ENCODE data around the gene GAGE12H. TPM values are rescaled to one million over a fixed set of nuclear protein-coding genes. Genes with fewer than 3 reads are reported as not detected.
A peak's percentile ranks its signal among the peaks of the same experiment; 100 is the strongest.
"Not testable (repeated sequence)": the region's sequence is repeated elsewhere in the genome, so short reads cannot be mapped to it uniquely, and the experiment has no call there.

The GAGE12H gene, protein sequence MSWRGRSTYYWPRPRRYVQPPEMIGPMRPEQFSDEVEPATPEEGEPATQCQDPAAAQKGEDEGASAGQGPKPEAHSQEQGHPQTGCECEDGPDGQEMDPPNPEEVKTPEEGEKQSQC
- not detected in 2 replicates for total RNA-seq (2014; rRNA removed; shearing (Covaris generic))

DNA sequence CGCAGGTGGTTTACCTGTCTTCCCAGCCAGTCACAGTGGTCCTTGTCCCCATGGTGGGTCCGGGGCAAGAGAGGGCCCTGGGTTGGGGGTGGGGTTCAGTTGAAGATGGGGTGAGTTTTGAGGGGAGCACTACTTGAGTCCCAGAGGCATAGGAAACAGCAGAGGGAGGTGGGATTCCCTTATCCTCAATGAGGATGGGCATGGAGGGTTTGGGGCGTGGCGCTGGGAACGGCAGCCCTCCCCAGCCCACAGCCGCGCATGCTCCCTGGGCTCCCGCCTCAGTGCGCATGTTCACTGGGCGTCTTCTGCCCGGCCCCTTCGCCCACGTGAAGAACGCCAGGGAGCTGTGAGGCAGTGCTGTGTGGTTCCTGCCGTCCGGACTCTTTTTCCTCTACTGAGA is at the start of gene GAGE12H:
Gene GAGE12H (plus strand): TSS at position 301 of the 400 bp plus-strand sequence. CDS start 1,155 bp downstream, outside the sequence.
- not testable (repeated sequence) for H3K36me3 ChIP-seq; DNase-seq (ENCODE audit: low read depth in 1 of 2, low spot score in 2 of 2); H3K9me3 ChIP-seq (replicated peaks); H3K27ac ChIP-seq; H3K4me1 ChIP-seq (replicated peaks); H3K4me3 ChIP-seq; H3K27me3 ChIP-seq (replicated peaks)

DNA sequence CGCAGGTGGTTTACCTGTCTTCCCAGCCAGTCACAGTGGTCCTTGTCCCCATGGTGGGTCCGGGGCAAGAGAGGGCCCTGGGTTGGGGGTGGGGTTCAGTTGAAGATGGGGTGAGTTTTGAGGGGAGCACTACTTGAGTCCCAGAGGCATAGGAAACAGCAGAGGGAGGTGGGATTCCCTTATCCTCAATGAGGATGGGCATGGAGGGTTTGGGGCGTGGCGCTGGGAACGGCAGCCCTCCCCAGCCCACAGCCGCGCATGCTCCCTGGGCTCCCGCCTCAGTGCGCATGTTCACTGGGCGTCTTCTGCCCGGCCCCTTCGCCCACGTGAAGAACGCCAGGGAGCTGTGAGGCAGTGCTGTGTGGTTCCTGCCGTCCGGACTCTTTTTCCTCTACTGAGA is 47.9 kb upstream of the GAGE12H start, which contains the start of gene GAGE12C:
Gene GAGE12C (plus strand): TSS at position 301 of the 400 bp plus-strand sequence. CDS start 1,155 bp downstream, outside the sequence.
- H3K27ac ChIP-seq; H3K36me3 ChIP-seq; H3K4me1 ChIP-seq (replicated peaks); H3K9me3 ChIP-seq (replicated peaks); DNase-seq (ENCODE audit: low read depth in 1 of 2, low spot score in 2 of 2); H3K4me3 ChIP-seq; H3K27me3 ChIP-seq (replicated peaks): not testable (repeated sequence)

DNA sequence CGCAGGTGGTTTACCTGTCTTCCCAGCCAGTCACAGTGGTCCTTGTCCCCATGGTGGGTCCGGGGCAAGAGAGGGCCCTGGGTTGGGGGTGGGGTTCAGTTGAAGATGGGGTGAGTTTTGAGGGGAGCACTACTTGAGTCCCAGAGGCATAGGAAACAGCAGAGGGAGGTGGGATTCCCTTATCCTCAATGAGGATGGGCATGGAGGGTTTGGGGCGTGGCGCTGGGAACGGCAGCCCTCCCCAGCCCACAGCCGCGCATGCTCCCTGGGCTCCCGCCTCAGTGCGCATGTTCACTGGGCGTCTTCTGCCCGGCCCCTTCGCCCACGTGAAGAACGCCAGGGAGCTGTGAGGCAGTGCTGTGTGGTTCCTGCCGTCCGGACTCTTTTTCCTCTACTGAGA is 38.3 kb upstream of the GAGE12H start, which contains the start of gene GAGE12D:
Gene GAGE12D (plus strand): TSS at position 301 of the 400 bp plus-strand sequence. CDS start 1,155 bp downstream, outside the sequence.
- DNase-seq (ENCODE audit: low read depth in 1 of 2, low spot score in 2 of 2); H3K27ac ChIP-seq; H3K36me3 ChIP-seq: not testable (repeated sequence)

DNA sequence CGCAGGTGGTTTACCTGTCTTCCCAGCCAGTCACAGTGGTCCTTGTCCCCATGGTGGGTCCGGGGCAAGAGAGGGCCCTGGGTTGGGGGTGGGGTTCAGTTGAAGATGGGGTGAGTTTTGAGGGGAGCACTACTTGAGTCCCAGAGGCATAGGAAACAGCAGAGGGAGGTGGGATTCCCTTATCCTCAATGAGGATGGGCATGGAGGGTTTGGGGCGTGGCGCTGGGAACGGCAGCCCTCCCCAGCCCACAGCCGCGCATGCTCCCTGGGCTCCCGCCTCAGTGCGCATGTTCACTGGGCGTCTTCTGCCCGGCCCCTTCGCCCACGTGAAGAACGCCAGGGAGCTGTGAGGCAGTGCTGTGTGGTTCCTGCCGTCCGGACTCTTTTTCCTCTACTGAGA is 28.8 kb upstream of the GAGE12H start, which contains the start of gene GAGE12E:
Gene GAGE12E (plus strand): TSS at position 301 of the 400 bp plus-strand sequence. CDS start 1,155 bp downstream, outside the sequence.
- H3K27ac ChIP-seq; H3K4me1 ChIP-seq (replicated peaks); H3K4me3 ChIP-seq; H3K27me3 ChIP-seq (replicated peaks); H3K36me3 ChIP-seq; H3K9me3 ChIP-seq (replicated peaks); DNase-seq (ENCODE audit: low read depth in 1 of 2, low spot score in 2 of 2): not testable (repeated sequence)

More for the DNA sequence above, 38.3 kb upstream of the GAGE12H start, which contains the start of gene GAGE12D:
- not testable (repeated sequence) for H3K9me3 ChIP-seq (replicated peaks); H3K4me3 ChIP-seq; H3K4me1 ChIP-seq (replicated peaks); H3K27me3 ChIP-seq (replicated peaks)

DNA sequence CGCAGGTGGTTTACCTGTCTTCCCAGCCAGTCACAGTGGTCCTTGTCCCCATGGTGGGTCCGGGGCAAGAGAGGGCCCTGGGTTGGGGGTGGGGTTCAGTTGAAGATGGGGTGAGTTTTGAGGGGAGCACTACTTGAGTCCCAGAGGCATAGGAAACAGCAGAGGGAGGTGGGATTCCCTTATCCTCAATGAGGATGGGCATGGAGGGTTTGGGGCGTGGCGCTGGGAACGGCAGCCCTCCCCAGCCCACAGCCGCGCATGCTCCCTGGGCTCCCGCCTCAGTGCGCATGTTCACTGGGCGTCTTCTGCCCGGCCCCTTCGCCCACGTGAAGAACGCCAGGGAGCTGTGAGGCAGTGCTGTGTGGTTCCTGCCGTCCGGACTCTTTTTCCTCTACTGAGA is 19.2 kb upstream of the GAGE12H start, which contains the start of gene GAGE12F:
Gene GAGE12F (plus strand): TSS at position 301 of the 400 bp plus-strand sequence. CDS start 1,155 bp downstream, outside the sequence.
- H3K36me3 ChIP-seq; H3K27ac ChIP-seq; H3K4me1 ChIP-seq (replicated peaks); H3K4me3 ChIP-seq; H3K9me3 ChIP-seq (replicated peaks); DNase-seq (ENCODE audit: low read depth in 1 of 2, low spot score in 2 of 2); H3K27me3 ChIP-seq (replicated peaks): not testable (repeated sequence)

DNA sequence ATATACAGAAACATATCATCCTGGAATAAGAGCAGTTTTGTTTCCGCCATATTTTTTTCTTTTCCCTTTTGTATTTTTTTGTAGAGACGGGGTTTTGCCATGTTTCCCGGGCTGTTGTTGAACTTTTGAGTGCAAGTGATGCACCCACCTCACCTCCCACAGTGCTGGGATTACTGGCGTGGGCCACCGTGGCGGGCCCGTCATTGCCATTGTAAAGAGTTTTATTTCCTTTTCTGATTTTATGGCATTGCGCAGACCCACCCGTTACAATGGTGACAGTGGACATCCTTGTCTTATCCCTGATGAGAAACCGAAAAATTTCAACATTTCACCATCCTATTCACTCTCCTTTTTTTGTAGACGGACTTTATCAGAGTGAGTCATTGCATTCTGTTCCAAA is 11.0 kb upstream of the GAGE12H start:
- H3K36me3 ChIP-seq; H3K9me3 ChIP-seq (replicated peaks); H3K27ac ChIP-seq; H3K27me3 ChIP-seq (replicated peaks); H3K4me3 ChIP-seq; H3K4me1 ChIP-seq (replicated peaks): not testable (repeated sequence)
- peak in 1 of 2 experiments; percentile 6 for DNase-seq (ENCODE audit: low read depth in 1 of 2, low spot score in 2 of 2)

DNA sequence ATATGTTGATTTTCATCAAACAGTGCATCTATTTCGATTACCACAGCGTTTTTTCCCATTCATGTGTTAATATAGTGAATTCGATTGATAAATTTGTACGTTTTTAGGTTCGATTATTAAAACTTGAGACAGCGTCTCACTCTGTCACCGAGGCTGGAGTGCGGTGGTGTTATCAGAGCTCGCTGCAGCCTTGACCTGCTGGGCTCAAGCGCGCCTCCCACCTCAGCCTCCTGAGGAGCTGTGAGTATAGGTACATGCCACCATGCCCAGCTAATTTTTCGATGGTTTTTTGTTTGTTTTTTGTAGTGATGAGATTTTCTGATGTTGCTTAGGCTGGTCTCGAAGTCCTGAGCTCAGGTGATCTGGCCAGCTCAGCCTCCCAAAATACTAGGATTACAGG is 10.6 kb upstream of the GAGE12H start:
- DNase-seq (ENCODE audit: low read depth in 1 of 2, low spot score in 2 of 2); H3K9me3 ChIP-seq (replicated peaks); H3K36me3 ChIP-seq; H3K27ac ChIP-seq; H3K27me3 ChIP-seq (replicated peaks); H3K4me1 ChIP-seq (replicated peaks); H3K4me3 ChIP-seq: not testable (repeated sequence)

DNA sequence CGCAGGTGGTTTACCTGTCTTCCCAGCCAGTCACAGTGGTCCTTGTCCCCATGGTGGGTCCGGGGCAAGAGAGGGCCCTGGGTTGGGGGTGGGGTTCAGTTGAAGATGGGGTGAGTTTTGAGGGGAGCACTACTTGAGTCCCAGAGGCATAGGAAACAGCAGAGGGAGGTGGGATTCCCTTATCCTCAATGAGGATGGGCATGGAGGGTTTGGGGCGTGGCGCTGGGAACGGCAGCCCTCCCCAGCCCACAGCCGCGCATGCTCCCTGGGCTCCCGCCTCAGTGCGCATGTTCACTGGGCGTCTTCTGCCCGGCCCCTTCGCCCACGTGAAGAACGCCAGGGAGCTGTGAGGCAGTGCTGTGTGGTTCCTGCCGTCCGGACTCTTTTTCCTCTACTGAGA is 9.6 kb upstream of the GAGE12H start, which contains the start of gene GAGE12G:
Gene GAGE12G (plus strand): TSS at position 301 of the 400 bp plus-strand sequence. CDS start 1,155 bp downstream, outside the sequence.
- H3K27me3 ChIP-seq (replicated peaks); H3K27ac ChIP-seq; H3K36me3 ChIP-seq; H3K4me3 ChIP-seq; H3K9me3 ChIP-seq (replicated peaks); H3K4me1 ChIP-seq (replicated peaks); DNase-seq (ENCODE audit: low read depth in 1 of 2, low spot score in 2 of 2): not testable (repeated sequence)

DNA sequence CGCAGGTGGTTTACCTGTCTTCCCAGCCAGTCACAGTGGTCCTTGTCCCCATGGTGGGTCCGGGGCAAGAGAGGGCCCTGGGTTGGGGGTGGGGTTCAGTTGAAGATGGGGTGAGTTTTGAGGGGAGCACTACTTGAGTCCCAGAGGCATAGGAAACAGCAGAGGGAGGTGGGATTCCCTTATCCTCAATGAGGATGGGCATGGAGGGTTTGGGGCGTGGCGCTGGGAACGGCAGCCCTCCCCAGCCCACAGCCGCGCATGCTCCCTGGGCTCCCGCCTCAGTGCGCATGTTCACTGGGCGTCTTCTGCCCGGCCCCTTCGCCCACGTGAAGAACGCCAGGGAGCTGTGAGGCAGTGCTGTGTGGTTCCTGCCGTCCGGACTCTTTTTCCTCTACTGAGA is 9.4 kb downstream of the GAGE12H start, which contains the start of gene GAGE2A:
Gene GAGE2A (plus strand): TSS at position 301 of the 400 bp plus-strand sequence. CDS start 1,155 bp downstream, outside the sequence.
- H3K36me3 ChIP-seq; H3K27me3 ChIP-seq (replicated peaks); H3K4me1 ChIP-seq (replicated peaks); H3K9me3 ChIP-seq (replicated peaks); H3K27ac ChIP-seq; DNase-seq (ENCODE audit: low read depth in 1 of 2, low spot score in 2 of 2); H3K4me3 ChIP-seq: not testable (repeated sequence)

DNA sequence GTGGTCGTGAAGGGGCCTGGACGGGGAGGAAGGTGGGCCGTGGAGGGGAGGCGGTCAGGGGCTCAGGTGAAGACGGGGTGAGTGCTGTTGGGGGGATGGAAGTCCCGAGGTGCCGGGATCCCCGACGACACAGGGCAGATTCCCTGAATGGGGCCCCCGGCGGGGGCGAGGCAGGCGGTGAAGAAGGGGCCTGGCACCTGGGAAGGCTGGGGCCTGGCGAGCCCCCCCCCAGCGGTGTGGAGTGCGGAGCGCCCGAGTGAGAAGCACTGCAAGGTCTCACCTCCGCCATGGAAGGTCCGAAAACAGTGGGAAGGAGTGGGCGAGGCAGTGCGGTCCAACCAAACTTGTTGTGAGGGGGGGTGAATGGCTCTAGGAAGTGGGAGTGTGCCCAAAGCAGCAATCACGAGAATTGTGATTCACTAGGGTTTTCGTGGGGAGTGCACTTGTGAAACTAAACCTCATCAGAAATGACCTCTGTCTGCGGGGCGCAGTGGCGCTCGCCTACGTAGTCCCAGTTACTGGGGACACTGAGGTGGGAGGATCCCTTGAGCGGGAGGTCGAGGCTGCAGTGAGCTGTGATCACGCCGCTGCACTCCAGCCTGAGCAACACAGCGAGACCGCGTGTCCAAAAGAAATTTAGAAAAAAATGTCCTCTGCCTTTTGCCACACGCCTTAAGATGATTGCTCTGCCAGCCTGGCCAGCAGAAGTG is 10.2 kb downstream of the GAGE12H start:
- H3K9me3 ChIP-seq (replicated peaks); H3K4me1 ChIP-seq (replicated peaks); DNase-seq (ENCODE audit: low read depth in 1 of 2, low spot score in 2 of 2); H3K4me3 ChIP-seq; H3K27ac ChIP-seq; H3K36me3 ChIP-seq; H3K27me3 ChIP-seq (replicated peaks): not testable (repeated sequence)

DNA sequence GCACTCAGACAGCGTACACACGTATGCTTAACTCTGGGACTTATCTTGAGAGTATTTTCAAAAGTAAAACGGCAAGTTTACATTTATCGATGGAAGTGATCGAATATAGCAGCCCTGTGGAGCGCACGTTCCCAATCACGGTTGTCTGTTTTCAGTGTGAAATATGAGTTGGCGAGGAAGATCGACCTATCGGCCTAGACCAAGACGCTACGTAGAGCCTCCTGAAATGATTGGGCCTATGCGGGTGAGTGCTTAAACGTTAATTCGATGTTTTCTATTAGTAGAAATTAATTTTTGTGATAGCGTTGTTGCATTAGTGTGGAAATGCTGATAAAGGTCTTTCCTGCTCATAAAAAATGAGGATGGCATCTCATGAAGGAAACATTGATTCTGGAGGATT is 10.7 kb downstream of the GAGE12H start:
- H3K27me3 ChIP-seq (replicated peaks); H3K9me3 ChIP-seq (replicated peaks); H3K36me3 ChIP-seq; DNase-seq (ENCODE audit: low read depth in 1 of 2, low spot score in 2 of 2); H3K4me3 ChIP-seq; H3K27ac ChIP-seq; H3K4me1 ChIP-seq (replicated peaks): not testable (repeated sequence)

DNA sequence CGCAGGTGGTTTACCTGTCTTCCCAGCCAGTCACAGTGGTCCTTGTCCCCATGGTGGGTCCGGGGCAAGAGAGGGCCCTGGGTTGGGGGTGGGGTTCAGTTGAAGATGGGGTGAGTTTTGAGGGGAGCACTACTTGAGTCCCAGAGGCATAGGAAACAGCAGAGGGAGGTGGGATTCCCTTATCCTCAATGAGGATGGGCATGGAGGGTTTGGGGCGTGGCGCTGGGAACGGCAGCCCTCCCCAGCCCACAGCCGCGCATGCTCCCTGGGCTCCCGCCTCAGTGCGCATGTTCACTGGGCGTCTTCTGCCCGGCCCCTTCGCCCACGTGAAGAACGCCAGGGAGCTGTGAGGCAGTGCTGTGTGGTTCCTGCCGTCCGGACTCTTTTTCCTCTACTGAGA is 19.0 kb downstream of the GAGE12H start, which contains the start of gene GAGE1:
Gene GAGE1 (plus strand): TSS at position 301 of the 400 bp plus-strand sequence. CDS start 1,155 bp downstream, outside the sequence.
- not testable (repeated sequence) for DNase-seq (ENCODE audit: low read depth in 1 of 2, low spot score in 2 of 2); H3K27ac ChIP-seq; H3K27me3 ChIP-seq (replicated peaks); H3K36me3 ChIP-seq; H3K4me1 ChIP-seq (replicated peaks); H3K4me3 ChIP-seq; H3K9me3 ChIP-seq (replicated peaks)

DNA sequence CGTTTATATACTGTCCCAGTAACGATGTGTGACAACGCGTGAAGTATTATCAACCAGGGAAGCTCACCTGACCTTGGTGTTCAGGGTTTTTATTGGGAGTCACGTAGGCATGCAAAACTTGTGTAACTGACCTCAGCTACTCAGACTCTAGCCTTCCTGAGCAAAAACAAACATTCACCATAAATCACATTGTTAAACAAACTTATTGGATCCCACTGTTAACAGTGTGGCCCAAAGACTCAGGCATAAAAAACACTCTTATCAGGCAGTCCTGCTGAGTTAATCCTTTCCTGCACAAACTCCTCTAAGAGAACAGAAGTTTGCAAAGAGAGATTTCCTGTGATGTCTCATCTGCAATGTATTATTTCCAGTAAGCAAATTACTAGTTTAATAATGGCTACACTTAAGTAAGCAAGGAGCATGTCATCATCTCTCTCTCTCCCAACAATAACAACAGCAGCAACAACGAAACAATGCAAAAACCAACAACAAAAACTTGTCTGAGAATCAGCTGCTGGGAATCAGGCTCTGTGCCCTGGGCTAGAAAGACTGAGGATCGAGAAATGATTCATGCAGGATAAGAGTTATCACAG is 31.1 kb downstream of the GAGE12H start:
- Histone ChIP-seq H3K27me3 (replicated peaks) (no peaks in the 10 kb centered on the region), H3K4me1 (replicated peaks) (no peaks in the 10 kb centered on the region), H3K36me3 (no peaks in the 10 kb centered on the region), H3K9me3 (replicated peaks) (no peaks in the 10 kb centered on the region), H3K4me3 (no peak overlapping the region), H3K27ac (no peak overlapping the region)
- no peak for DNase-seq (ENCODE audit: low read depth in 1 of 2, low spot score in 2 of 2)

DNA sequence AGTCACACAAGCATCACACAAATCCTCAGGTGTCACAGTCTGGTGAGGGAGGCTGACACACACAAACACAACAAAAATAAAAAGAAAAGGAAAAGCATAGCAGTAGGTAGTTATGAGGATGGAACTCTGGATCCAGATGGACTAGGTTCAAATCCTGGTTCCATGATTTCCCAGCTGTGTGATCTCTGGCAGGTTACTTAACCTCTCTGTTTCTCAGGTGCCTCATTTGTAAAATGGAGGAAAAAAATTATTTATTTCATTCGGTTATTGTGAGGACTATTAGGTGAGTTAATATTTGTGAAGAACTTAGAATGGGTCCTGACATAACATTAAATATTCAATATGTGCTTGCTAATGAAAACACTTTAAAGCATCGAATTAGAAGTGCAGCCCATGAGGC is 38.8 kb downstream of the GAGE12H start:
- no peaks in the 10 kb centered on the region for H3K4me1 ChIP-seq (replicated peaks)
- no peaks in the 10 kb centered on the region for H3K36me3 ChIP-seq
- no peaks in the 10 kb centered on the region for H3K27me3 ChIP-seq (replicated peaks)
- DNase-seq (ENCODE audit: low read depth in 1 of 2, low spot score in 2 of 2), result no peak
- H3K27ac ChIP-seq, result no peak overlapping the region
- H3K9me3 ChIP-seq (replicated peaks), result no peaks in the 10 kb centered on the region
- no peak overlapping the region for H3K4me3 ChIP-seq
